HG03354 (cell line): ENCODE measurements around the gene ZNF710.
A peak's percentile ranks its signal among the peaks of the same experiment; 100 is the strongest.
"Not testable (repeated sequence)": the region's sequence is repeated elsewhere in the genome, so short reads cannot be mapped to it uniquely, and the experiment has no call there.

ENCODE experiments used
- ATAC-seq: cut with Tn5 transposase; IDR thresholded peaks from one replicate; pipeline ENCODE4 v1.9.1; 2021; ENCODE audit warnings: mild to moderate bottlenecking; ENCODE audit not compliant: unreplicated experiment, poor library complexity, severe bottlenecking

ZNF710 gene

GRCh38 chr15:90091156-90091931 lies 90.2 kb downstream of the ZNF710 start:
- no peak for ATAC-seq

DNA sequence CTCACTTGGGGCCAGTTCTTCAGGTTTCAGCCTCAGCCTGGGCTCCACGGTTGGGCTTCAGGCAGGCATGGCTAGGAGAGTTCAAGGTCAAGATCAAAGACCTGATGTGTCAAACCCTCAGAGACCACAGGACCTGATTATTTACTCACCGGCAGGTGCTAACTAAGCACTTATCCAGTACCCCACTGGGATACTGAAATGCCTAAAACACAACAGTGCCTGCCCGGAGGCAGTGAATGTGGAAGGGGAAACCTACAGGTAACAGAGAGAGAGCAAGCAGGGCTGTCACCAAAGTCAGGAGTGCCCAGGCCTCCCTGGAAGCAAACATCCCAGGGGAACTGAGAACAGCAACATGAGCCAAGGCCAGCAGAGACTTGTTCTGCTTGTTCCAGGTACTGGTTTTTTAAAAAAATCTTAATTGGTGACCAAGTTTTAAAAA lies 94.4 kb downstream of the ZNF710 start:
- no peak for ATAC-seq

GRCh38 chr15:90097475-90097874 lies 96.4 kb downstream of the ZNF710 start:
- ATAC-seq, result peak; percentile 67

GRCh38 chr15:90099072-90099867 lies 98.1 kb downstream of the ZNF710 start:
- no peak for ATAC-seq

DNA sequence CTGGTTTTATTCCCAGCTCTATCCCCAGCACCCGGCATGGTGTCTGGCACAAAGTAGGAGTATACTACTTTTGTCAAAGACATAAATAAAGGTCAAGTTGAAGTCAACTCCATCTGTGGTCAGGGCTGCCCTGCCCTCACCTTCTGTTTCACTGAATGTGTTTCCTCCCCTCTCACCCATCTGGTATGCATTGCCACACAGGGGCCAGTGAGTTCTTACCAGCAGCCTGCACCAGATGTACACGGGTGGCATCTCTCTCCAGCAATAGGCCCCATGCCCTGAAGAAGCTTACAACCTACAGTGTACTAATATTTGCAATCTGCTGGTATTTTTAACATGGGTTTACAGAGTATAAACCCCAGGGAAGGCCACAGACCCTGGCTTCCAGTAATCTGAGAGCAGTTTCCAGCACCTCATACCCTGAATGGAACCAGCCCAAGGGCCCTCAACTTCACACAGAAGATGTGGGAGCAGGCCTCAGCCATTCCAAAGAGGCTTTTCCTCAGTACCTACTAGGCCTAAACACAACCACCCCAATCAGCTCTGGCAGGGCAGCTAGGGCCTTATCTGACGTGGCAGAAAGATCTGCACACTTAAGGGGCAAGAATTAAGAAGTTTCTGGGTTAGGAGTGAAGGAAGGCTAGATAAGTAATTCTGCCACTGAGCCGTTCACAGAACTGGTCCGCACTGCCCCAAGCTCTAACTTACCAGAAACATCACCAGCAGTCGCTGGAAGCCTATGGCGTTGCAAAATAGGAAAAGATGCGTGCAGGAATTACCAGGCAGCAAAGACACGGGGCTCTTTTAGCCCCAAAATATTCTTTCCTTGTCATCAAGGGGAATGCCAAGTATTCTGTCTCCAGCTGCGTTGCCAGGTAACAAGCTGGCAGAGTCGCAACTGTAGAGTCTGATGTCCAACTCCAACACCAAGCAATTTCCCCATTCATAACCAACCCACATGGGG lies 99.0 kb downstream of the ZNF710 start:
- no peak for ATAC-seq

DNA sequence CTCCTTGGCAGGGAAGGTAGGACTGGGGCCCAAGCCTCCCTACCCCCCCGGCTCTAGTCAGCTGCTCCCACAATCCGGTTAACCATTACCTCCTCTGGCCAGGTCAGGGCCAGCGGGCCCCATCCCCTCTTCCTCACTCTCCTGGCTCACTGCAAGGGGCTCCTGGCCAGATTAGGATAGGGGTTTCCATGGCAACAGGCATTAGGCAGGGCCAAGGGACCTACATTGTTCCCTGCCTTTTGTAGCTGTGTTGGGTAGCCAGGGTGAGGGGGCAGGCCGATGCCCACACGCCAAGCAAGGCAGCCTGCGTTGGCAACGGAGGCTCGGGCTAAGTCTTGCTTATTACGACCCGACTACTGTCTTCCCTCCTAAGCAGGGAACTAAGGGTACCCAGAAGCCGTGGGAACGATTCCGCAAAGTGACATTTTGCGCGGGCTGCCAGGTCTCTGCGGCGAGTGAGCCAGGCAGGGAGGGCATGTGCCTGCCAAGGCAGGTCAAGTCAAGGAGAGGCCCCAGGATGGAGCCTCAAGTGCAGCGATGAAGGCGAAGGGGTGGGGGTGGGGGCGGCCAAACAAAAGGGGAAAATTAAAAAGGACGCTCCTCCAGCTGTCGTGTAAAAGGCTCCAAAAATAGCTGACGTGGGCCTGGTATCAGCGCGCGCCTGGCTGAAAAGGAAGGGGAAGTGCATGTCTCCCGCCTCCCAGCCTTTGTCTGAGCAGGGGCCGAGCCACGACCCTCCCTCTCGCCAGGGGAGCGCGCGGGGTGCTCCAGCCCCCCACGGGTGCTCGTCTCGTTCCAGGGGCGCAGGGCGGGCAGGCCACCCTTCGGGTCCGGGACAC lies 100.2 kb downstream of the ZNF710 start:
- ATAC-seq, result peak; percentile 17

- ATAC-seq, result peak; percentile 63
These were observed 101.1 kb downstream of the ZNF710 start, which contains the start of gene IDH2 for GRCh38 chr15:90101969-90102890. Gene IDH2, minus strand, starts transcription at chr15:90102468. Its CDS starts 78 bp downstream, at chr15:90102390.

DNA sequence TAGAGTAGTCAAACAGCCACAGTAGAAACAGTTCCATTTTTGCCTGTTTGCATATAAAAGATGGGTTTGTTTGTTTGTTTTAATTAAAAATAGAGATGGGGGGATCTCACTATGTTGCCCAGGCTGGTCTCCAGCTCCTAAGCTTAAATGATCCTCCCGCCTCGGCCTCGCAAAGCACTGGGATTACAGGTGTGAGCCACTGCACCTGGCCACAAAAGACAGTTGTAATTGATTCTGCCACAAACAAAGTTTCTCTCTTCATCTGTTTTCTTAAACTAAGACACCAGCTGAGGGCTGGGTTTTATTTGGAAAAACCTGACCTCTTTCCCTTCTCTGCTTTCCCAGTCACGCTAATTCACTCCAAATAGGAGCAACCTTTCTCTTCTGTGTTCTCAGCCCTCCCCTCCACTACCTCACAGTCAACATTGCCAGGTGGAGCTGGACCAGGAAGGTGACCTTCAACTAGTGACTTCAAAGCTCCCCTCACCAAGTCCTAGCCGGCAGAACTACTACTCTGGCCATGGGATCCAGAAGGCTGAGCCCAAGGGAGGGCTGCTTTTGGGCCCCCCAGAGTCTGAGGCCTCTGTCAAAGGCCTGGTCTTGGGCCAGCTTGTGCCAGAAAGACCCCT lies 102.7 kb downstream of the ZNF710 start:
- ATAC-seq, result no peak

- no peak for ATAC-seq
These were observed 103.4 kb downstream of the ZNF710 start for GRCh38 chr15:90104551-90104950.

- ATAC-seq, result no peak
These were observed 104.4 kb downstream of the ZNF710 start for GRCh38 chr15:90105521-90105920.

DNA sequence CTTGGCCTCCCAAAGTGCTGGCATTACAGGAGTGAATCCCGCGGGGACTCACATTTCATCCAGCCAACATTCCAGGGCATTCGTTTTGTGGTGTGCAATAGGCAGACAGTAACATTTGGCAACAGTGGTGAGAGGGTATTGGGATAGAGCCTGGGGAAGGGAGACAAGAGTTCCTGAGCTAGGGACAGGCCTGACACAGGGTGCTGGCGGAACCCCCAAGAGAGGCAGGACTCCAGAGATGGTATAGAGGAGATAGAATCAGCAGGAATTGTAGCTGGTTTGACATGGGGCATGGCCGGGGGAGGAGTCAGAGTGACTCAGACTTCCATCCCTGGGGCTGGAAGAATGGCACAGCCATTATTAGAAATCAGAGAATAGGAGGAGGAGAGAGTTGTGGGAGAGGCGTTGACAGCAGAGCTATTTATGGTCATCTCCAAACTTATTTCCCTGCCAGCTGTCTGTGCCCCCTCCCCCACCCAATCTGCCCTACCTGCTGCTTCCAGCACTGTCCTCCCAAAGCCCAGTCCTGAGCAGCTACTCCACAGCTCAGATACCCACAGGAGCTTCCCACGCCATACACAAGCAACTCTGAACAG lies 105.5 kb downstream of the ZNF710 start:
- no peak for ATAC-seq

GRCh38 chr15:90108038-90108437 lies 106.9 kb downstream of the ZNF710 start:
- not testable (repeated sequence) for ATAC-seq

- not testable (repeated sequence) for ATAC-seq
These were observed 108.1 kb downstream of the ZNF710 start for GRCh38 chr15:90109163-90109751.

GRCh38 chr15:90113166-90113565 lies 112.0 kb downstream of the ZNF710 start:
- ATAC-seq, result no peak

DNA sequence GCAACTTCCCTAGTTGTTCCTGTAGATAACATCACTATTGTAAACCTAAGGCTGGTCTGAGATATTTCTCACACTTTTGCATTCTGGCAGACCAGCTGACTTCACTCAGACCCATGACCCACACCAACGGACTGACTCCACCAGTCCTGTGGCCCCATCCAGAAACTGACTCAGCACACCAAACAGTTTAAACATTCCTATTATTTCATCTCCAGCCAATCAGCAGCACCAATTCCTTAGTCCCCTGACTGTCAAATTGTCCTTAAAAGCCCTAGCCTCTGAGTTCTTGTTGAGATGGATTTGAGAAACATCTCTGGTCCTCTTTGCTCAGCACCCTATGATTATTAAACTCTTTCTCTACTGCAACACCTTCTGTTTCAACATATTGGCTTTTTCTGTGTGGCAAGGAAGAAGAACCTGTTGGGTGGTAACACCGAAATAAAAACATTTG lies 113.4 kb downstream of the ZNF710 start:
- no peak for ATAC-seq

GRCh38 chr15:90115783-90116182 lies 114.7 kb downstream of the ZNF710 start:
- ATAC-seq, result no peak

DNA sequence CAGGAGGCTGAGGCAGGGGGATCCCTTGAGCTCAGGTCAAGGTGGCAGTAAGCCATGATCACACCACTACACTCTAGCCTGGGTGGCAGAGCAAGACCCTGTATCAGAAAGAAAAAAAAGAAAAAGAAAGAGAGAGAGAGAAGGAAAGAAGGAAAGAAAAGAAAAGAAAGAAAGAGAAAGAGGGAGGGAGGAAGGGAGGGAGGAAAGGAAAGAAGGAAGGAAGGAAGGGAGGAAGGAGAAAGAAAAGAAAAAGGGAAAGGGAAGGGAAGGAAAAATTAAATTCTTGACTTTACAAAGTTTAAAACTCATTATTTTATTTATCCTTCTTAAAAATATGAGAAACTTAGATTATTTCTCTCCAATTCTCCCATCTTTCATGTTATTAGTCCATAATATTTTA lies 118.2 kb downstream of the ZNF710 start:
- ATAC-seq, result no peak
